ENCODE measurements around the gene DLG2.
"Not testable (repeated sequence)": the region's sequence is repeated elsewhere in the genome, so short reads cannot be mapped to it uniquely, and the experiment has no call there.

DLG2 gene

GRCh38 chr11:85340846-85341245, 286.3 kb downstream of the DLG2 start:
- DNase-seq (ENCODE audit: low spot score) = not testable (repeated sequence)

GRCh38 chr11:85318573-85318972, 308.6 kb downstream of the DLG2 start:
- no peak for FAIRE-seq
- DNase-seq (ENCODE audit: low spot score) = no peak

More at GRCh38 chr11:85340846-85341245, 286.3 kb downstream of the DLG2 start:
- FAIRE-seq = not testable (repeated sequence)

- FAIRE-seq (no peak), DNase-seq (ENCODE audit: low spot score) (no peak)
Measured at GRCh38 chr11:85316967-85317366, 310.2 kb downstream of the DLG2 start.

GRCh38 chr11:85313741-85314140, 313.4 kb downstream of the DLG2 start:
- DNase-seq (ENCODE audit: low spot score) (no peak), FAIRE-seq (no peak)

GRCh38 chr11:85310479-85310878, 316.7 kb downstream of the DLG2 start:
- DNase-seq (ENCODE audit: low spot score) (no peak), FAIRE-seq (no peak)

GRCh38 chr11:85307366-85307765, 319.8 kb downstream of the DLG2 start:
- DNase-seq (ENCODE audit: low spot score) (no peak), FAIRE-seq (no peak)

- no peak for FAIRE-seq
- DNase-seq (ENCODE audit: low spot score) = no peak
Measured at GRCh38 chr11:85301895-85302678, 325.1 kb downstream of the DLG2 start.

- DNase-seq (ENCODE audit: low spot score) (peak; percentile 36), FAIRE-seq (no peak)
Measured at GRCh38 chr11:85299258-85299942, 327.7 kb downstream of the DLG2 start.

GRCh38 chr11:85295694-85296271, 331.4 kb downstream of the DLG2 start:
- FAIRE-seq (no peak), DNase-seq (ENCODE audit: low spot score) (no peak)

- FAIRE-seq (no peak), DNase-seq (ENCODE audit: low spot score) (no peak)
Measured at GRCh38 chr11:85281550-85281949, 345.6 kb downstream of the DLG2 start.

- FAIRE-seq = no peak
- no peak for DNase-seq (ENCODE audit: low spot score)
Measured at GRCh38 chr11:85279267-85279666, 347.9 kb downstream of the DLG2 start.

- DNase-seq (ENCODE audit: low spot score) = no peak
- no peak for FAIRE-seq
Measured at GRCh38 chr11:85277693-85278092, 349.5 kb downstream of the DLG2 start.

- FAIRE-seq (no peak), DNase-seq (ENCODE audit: low spot score) (no peak)
Measured at GRCh38 chr11:85276332-85276731, 350.8 kb downstream of the DLG2 start.

- not testable (repeated sequence) for FAIRE-seq
Measured at GRCh38 chr11:85270315-85270714, 356.8 kb downstream of the DLG2 start.

GRCh38 chr11:85269109-85269508, 358.0 kb downstream of the DLG2 start:
- FAIRE-seq = no peak

More at GRCh38 chr11:85270315-85270714, 356.8 kb downstream of the DLG2 start:
- not testable (repeated sequence) for DNase-seq (ENCODE audit: low spot score)

GRCh38 chr11:85266646-85267045, 360.5 kb downstream of the DLG2 start:
- no peak for FAIRE-seq

More at GRCh38 chr11:85269109-85269508, 358.0 kb downstream of the DLG2 start:
- no peak for DNase-seq (ENCODE audit: low spot score)

GRCh38 chr11:85263328-85263727, 363.8 kb downstream of the DLG2 start:
- FAIRE-seq = no peak
- DNase-seq (ENCODE audit: low spot score) = no peak

More at GRCh38 chr11:85266646-85267045, 360.5 kb downstream of the DLG2 start:
- DNase-seq (ENCODE audit: low spot score) = no peak

GRCh38 chr11:85257837-85258236, 369.3 kb downstream of the DLG2 start:
- FAIRE-seq (no peak), DNase-seq (ENCODE audit: low spot score) (no peak)

- FAIRE-seq = no peak
- DNase-seq (ENCODE audit: low spot score) = no peak
Measured at GRCh38 chr11:85256433-85256832, 370.7 kb downstream of the DLG2 start.

- DNase-seq (ENCODE audit: low spot score) = no peak
- FAIRE-seq = no peak
Measured at GRCh38 chr11:85249482-85249881, 377.7 kb downstream of the DLG2 start.

GRCh38 chr11:85247797-85248196, 379.3 kb downstream of the DLG2 start:
- DNase-seq (ENCODE audit: low spot score) = no peak
- no peak for FAIRE-seq

- no peak for DNase-seq (ENCODE audit: low spot score)
- FAIRE-seq = no peak
Measured at GRCh38 chr11:85238906-85239305, 388.2 kb downstream of the DLG2 start.
